Measurements from ENCODE around the gene RNF186. TPM values are rescaled to one million over a fixed set of nuclear protein-coding genes. Genes with fewer than 3 reads are reported as not detected.

The RNF186 gene
- polyA plus RNA-seq, 1 donor (not counting 4 experiments of a cell fraction or from before 2014, with no cell fraction given), result not detected

- TF ChIP-seq CTCF (optimal IDR thresholded peaks at IDR 0.05 in 1 of 3, IDR thresholded peaks at IDR 0.05 in 1 of 3, conservative IDR thresholded peaks at IDR 0.05 in 1 of 3; ENCODE audit: extremely low read depth in 1 of 3, insufficient read depth in 2 of 3, low read length in 3 of 3), result no peak
- no peak for TF ChIP-seq EZH2 (IDR thresholded peaks at IDR 0.05; ENCODE audit: low read length)
- Histone ChIP-seq H3K27ac (ENCODE audit: control insufficient read depth, insufficient read depth, low read length) (no peak overlapping the region), H3K79me2 (ENCODE audit: control insufficient read depth, insufficient read depth, low read length) (no peaks in the 10 kb centered on the region), H4K20me1 (ENCODE audit: control insufficient read depth, extremely low read depth, insufficient read depth, low read length) (no peaks in the 10 kb centered on the region), H3K9me1 (ENCODE audit: control insufficient read depth, extremely low read depth, insufficient read depth, low read length) (no peaks in the 10 kb centered on the region), H3K27me3 (ENCODE audit: control insufficient read depth, extremely low read depth, insufficient read depth, low read length) (no peaks in the 10 kb centered on the region), H3K9ac (ENCODE audit: control insufficient read depth, extremely low read depth, insufficient read depth, low read length) (no peak overlapping the region), H3K36me3 (ENCODE audit: control insufficient read depth in 2 of 2, extremely low read depth in 1 of 2, insufficient read depth in 2 of 2, low read length in 2 of 2) (no peaks in the 10 kb centered on the region), H2AFZ (ENCODE audit: control insufficient read depth, low read length) (no peak overlapping the region), H3K4me1 (ENCODE audit: control insufficient read depth, extremely low read depth, insufficient read depth, low read length) (no peaks in the 10 kb centered on the region), H3K4me2 (ENCODE audit: control insufficient read depth, extremely low read depth, insufficient read depth, low read depth, low read length) (no peak overlapping the region), H3K4me3 (ENCODE audit: control insufficient read depth in 2 of 3, extremely low read depth in 1 of 3, insufficient read depth in 2 of 3, low read depth in 1 of 3, low read length in 3 of 3) (no peak overlapping the region), H3K9me3 (ENCODE audit: control insufficient read depth, low read depth, low read length) (no peaks in the 10 kb centered on the region)
- FAIRE-seq, result no peak
- dilution Hi-C loops (cut with MboI; ENCODE audit: extremely low pct_ligation_motif_present, low sequenced_read_pairs), result no loop called here
- no peak for DNase-seq (ENCODE audit: low read depth, low spot score)
Observed at GRCh38 chr1:19837866-19838265, 22.8 kb upstream of the RNF186 start.

GRCh38 chr1:19835578-19835977 is 20.5 kb upstream of the RNF186 start:
- DNase-seq (ENCODE audit: low read depth, low spot score), result no peak
- dilution Hi-C loops (cut with MboI; ENCODE audit: extremely low pct_ligation_motif_present, low sequenced_read_pairs), result no loop called here
- no peaks in the 10 kb centered on the region for H4K20me1 ChIP-seq (ENCODE audit: control insufficient read depth, extremely low read depth, insufficient read depth, low read length)

More at GRCh38 chr1:19835578-19835977, 20.5 kb upstream of the RNF186 start:
- H3K4me2 ChIP-seq (ENCODE audit: control insufficient read depth, extremely low read depth, insufficient read depth, low read depth, low read length), result no peak overlapping the region
- H3K79me2 ChIP-seq (ENCODE audit: control insufficient read depth, insufficient read depth, low read length), result no peaks in the 10 kb centered on the region
- no peaks in the 10 kb centered on the region for H3K36me3 ChIP-seq (ENCODE audit: control insufficient read depth in 2 of 2, extremely low read depth in 1 of 2, insufficient read depth in 2 of 2, low read length in 2 of 2)
- H3K4me3 ChIP-seq (ENCODE audit: control insufficient read depth in 2 of 3, extremely low read depth in 1 of 3, insufficient read depth in 2 of 3, low read depth in 1 of 3, low read length in 3 of 3), result no peak overlapping the region
- no peak overlapping the region for H3K9ac ChIP-seq (ENCODE audit: control insufficient read depth, extremely low read depth, insufficient read depth, low read length)
- no peak overlapping the region for H3K27ac ChIP-seq (ENCODE audit: control insufficient read depth, insufficient read depth, low read length)
- no peaks in the 10 kb centered on the region for H3K9me3 ChIP-seq (ENCODE audit: control insufficient read depth, low read depth, low read length)
- H2AFZ ChIP-seq (ENCODE audit: control insufficient read depth, low read length), result no peak overlapping the region
- no peaks in the 10 kb centered on the region for H3K9me1 ChIP-seq (ENCODE audit: control insufficient read depth, extremely low read depth, insufficient read depth, low read length)
- TF ChIP-seq CTCF (optimal IDR thresholded peaks at IDR 0.05 in 1 of 3, IDR thresholded peaks at IDR 0.05 in 1 of 3, conservative IDR thresholded peaks at IDR 0.05 in 1 of 3; ENCODE audit: extremely low read depth in 1 of 3, insufficient read depth in 2 of 3, low read length in 3 of 3) (no peak), EZH2 (IDR thresholded peaks at IDR 0.05; ENCODE audit: low read length) (no peak)
- FAIRE-seq, result no peak
- H3K27me3 ChIP-seq (ENCODE audit: control insufficient read depth, extremely low read depth, insufficient read depth, low read length), result no peaks in the 10 kb centered on the region
- no peaks in the 10 kb centered on the region for H3K4me1 ChIP-seq (ENCODE audit: control insufficient read depth, extremely low read depth, insufficient read depth, low read length)
